Central memory CD4-positive, alpha-beta T cell (primary cell): Measurements from ENCODE around the gene ADAD2.
"Not testable (repeated sequence)": the region's sequence is repeated elsewhere in the genome, so short reads cannot be mapped to it uniquely, and the experiment has no call there.

Experiments
- DNase-seq: peaks from one replicate; pipeline ENCODE4 v3.0.0; 2022

Gene ADAD2

GRCh38 chr16:84196727-84197394 is 5.9 kb downstream of the ADAD2 start:
- no peak for DNase-seq

GRCh38 chr16:84197466-84198128 is 6.6 kb downstream of the ADAD2 start:
- DNase-seq, result no peak

- DNase-seq, result no peak
Observed at GRCh38 chr16:84198401-84198800, 7.4 kb downstream of the ADAD2 start.

- no peak for DNase-seq
Observed at GRCh38 chr16:84199097-84199496, 8.1 kb downstream of the ADAD2 start.

GRCh38 chr16:84199861-84200260 is 8.9 kb downstream of the ADAD2 start:
- DNase-seq, result no peak

- DNase-seq, result not testable (repeated sequence)
Observed at GRCh38 chr16:84204551-84204950, 13.6 kb downstream of the ADAD2 start.

GRCh38 chr16:84205123-84205522 is 14.2 kb downstream of the ADAD2 start:
- DNase-seq, result not testable (repeated sequence)

- no peak for DNase-seq
Observed at GRCh38 chr16:84205976-84206691, 15.2 kb downstream of the ADAD2 start.

- DNase-seq, result no peak
Observed at GRCh38 chr16:84207251-84207650, 16.3 kb downstream of the ADAD2 start.

GRCh38 chr16:84207879-84208278 is 16.9 kb downstream of the ADAD2 start:
- DNase-seq, result no peak

GRCh38 chr16:84209989-84210388 is 19.0 kb downstream of the ADAD2 start:
- DNase-seq, result no peak

- no peak for DNase-seq
Observed at GRCh38 chr16:84212154-84212553, 21.2 kb downstream of the ADAD2 start.

GRCh38 chr16:84212631-84213030 is 21.7 kb downstream of the ADAD2 start:
- no peak for DNase-seq

- DNase-seq, result no peak
Observed at GRCh38 chr16:84214451-84215066, 23.6 kb downstream of the ADAD2 start.

GRCh38 chr16:84215531-84215930 is 24.6 kb downstream of the ADAD2 start:
- no peak for DNase-seq

GRCh38 chr16:84216144-84216543 is 25.2 kb downstream of the ADAD2 start:
- DNase-seq, result not testable (repeated sequence)

- DNase-seq, result no peak
Observed at GRCh38 chr16:84218176-84218823, 27.3 kb downstream of the ADAD2 start.

- DNase-seq, result no peak
Observed at GRCh38 chr16:84218956-84219355, 28.0 kb downstream of the ADAD2 start.

GRCh38 chr16:84220851-84221250 is 29.9 kb downstream of the ADAD2 start:
- no peak for DNase-seq

- no peak for DNase-seq
Observed at GRCh38 chr16:84223456-84223855, 32.5 kb downstream of the ADAD2 start.

GRCh38 chr16:84224554-84224953 is 33.6 kb downstream of the ADAD2 start:
- DNase-seq, result no peak

GRCh38 chr16:84225126-84225525 is 34.2 kb downstream of the ADAD2 start:
- DNase-seq, result no peak

- DNase-seq, result no peak
Observed at GRCh38 chr16:84225571-84225970, 34.6 kb downstream of the ADAD2 start.
